OCI-LY3 (cell line): ENCODE data around the gene CTXND2.

Source experiments
- EZH2phosphoT487 ChIP-seq: fragments of 200-600 bp; shearing (Covaris generic); IDR thresholded peaks from 2 replicates; pipeline ENCODE4 v1.6.1; 2018; ENCODE audit warnings: antibody characterized with exemption, mixed run types, low read depth
- TF ChIP-seq, protein P1 (sequence below): fragments of 200-600, 300-600 bp; sonication (generic); IDR thresholded peaks from 2 replicates; pipeline ENCODE4 v1.5.1; 2014; ENCODE audit warnings: antibody characterized with exemption, low read length, low read depth

DNA sequence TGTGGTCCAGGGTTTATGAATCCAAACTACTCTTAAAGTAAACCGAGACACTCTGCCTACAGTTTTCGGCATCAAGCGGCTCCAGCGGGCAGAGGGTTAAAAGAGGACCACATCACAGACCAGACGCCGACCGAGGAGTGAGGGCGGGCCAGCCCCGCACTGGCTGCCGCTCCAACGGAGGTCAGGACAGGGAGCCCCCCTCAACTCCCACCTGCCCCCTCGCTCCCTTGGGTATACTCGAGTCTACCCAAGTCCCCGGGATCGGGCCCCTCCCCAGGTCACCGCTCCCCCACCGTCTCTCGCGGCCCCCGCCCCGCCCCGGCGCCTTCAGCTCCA, 10.8 kb upstream of the CTXND2 start:
- TF ChIP-seq, protein P1, sequence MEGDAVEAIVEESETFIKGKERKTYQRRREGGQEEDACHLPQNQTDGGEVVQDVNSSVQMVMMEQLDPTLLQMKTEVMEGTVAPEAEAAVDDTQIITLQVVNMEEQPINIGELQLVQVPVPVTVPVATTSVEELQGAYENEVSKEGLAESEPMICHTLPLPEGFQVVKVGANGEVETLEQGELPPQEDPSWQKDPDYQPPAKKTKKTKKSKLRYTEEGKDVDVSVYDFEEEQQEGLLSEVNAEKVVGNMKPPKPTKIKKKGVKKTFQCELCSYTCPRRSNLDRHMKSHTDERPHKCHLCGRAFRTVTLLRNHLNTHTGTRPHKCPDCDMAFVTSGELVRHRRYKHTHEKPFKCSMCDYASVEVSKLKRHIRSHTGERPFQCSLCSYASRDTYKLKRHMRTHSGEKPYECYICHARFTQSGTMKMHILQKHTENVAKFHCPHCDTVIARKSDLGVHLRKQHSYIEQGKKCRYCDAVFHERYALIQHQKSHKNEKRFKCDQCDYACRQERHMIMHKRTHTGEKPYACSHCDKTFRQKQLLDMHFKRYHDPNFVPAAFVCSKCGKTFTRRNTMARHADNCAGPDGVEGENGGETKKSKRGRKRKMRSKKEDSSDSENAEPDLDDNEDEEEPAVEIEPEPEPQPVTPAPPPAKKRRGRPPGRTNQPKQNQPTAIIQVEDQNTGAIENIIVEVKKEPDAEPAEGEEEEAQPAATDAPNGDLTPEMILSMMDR = no peak
- no peak for TF ChIP-seq EZH2phosphoT487
